ENCODE data around the gene DMAC2L. TPM values are rescaled to one million over a fixed set of nuclear protein-coding genes. Genes with fewer than 3 reads are reported as not detected.

The DMAC2L gene
- total RNA-seq, 1 experiment from 2014 or later: 8.9 TPM

DNA sequence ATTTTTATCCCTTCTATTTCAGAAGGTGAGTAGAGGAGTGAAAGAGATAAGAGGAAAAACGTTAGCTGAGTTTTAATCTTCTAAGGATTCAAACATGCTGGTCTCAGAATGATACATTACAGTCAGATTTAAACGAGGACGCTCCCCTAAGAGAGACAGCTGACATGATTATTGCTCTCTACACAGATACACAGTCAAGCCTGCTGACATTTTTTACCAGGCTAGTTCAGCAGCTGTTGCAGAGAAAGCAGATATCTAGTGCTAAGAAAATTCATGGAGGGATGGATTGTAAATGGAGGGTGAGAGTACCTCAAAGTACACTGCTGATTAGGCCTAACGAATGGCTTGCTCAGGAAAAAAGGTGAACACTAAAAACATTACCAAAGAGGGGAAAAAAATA lies 48.8 kb upstream of the DMAC2L start:
- Histone ChIP-seq H3K9ac (ENCODE audit: low read length) (no peak overlapping the region), H3K79me2 (ENCODE audit: insufficient read depth, low read length) (no peaks in the 10 kb centered on the region), H3K9me2 (ENCODE audit: insufficient read depth) (no peaks in the 10 kb centered on the region), H3K36me3 (ENCODE audit: control insufficient read depth in 1 of 2, insufficient read depth in 2 of 2, low read length in 2 of 2) (peaks cover 3 to 4% of the 10 kb centered on the region in 2 experiments; a peak in 2 of 4 replicates), H3K27me3 (ENCODE audit: insufficient read depth, low read length) (no peaks in the 10 kb centered on the region), H3K4me3 (replicated peaks in 1 of 2; ENCODE audit: low read depth in 1 of 2, low read length in 2 of 2) (no peak overlapping the region), H3K4me1 (ENCODE audit: control insufficient read depth in 1 of 2, insufficient read depth in 2 of 2, low read length in 2 of 2) (no peaks in the 10 kb centered on the region), H3K4me2 (ENCODE audit: low read length) (no peak overlapping the region), H4K20me1 (ENCODE audit: insufficient read depth) (no peaks in the 10 kb centered on the region), H3K9me3 (ENCODE audit: control insufficient read depth in 1 of 2, insufficient read depth in 1 of 2, low read depth in 1 of 2, low read length in 2 of 2) (no peaks in the 10 kb centered on the region), H2AFZ (ENCODE audit: low read depth, low read length, poor library complexity, severe bottlenecking) (no peak overlapping the region), H3K27ac (ENCODE audit: low read depth, low read length) (no peak overlapping the region)
- RAD21 ChIA-PET (ENCODE audit: low non-redundant PET in 1 of 2, low total read pairs in 2 of 2, uncharacterized antibody in 2 of 2, unreplicated experiment in 2 of 2): no interaction called here
- TF ChIP-seq, protein P1, sequence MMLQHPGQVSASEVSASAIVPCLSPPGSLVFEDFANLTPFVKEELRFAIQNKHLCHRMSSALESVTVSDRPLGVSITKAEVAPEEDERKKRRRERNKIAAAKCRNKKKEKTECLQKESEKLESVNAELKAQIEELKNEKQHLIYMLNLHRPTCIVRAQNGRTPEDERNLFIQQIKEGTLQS (IDR thresholded peaks at IDR 0.05): no peak
- TF ChIP-seq EZH2phosphoT487 (IDR thresholded peaks at IDR 0.05; ENCODE audit: borderline replicate concordance) (no peak), ELF1 (IDR thresholded peaks at IDR 0.05; ENCODE audit: borderline replicate concordance, low read depth) (no peak), CEBPB (IDR thresholded peaks at IDR 0.05; ENCODE audit: low read depth) (no peak), EZH2 (IDR thresholded peaks at IDR 0.05) (no peak), SIN3A (IDR thresholded peaks at IDR 0.05; ENCODE audit: low read depth) (no peak), ZNF274 (IDR thresholded peaks at IDR 0.05; ENCODE audit: low read depth, low read length) (no peak), CBX3 (IDR thresholded peaks at IDR 0.05; ENCODE audit: low read depth) (no peak)
- TF ChIP-seq, protein P2, sequence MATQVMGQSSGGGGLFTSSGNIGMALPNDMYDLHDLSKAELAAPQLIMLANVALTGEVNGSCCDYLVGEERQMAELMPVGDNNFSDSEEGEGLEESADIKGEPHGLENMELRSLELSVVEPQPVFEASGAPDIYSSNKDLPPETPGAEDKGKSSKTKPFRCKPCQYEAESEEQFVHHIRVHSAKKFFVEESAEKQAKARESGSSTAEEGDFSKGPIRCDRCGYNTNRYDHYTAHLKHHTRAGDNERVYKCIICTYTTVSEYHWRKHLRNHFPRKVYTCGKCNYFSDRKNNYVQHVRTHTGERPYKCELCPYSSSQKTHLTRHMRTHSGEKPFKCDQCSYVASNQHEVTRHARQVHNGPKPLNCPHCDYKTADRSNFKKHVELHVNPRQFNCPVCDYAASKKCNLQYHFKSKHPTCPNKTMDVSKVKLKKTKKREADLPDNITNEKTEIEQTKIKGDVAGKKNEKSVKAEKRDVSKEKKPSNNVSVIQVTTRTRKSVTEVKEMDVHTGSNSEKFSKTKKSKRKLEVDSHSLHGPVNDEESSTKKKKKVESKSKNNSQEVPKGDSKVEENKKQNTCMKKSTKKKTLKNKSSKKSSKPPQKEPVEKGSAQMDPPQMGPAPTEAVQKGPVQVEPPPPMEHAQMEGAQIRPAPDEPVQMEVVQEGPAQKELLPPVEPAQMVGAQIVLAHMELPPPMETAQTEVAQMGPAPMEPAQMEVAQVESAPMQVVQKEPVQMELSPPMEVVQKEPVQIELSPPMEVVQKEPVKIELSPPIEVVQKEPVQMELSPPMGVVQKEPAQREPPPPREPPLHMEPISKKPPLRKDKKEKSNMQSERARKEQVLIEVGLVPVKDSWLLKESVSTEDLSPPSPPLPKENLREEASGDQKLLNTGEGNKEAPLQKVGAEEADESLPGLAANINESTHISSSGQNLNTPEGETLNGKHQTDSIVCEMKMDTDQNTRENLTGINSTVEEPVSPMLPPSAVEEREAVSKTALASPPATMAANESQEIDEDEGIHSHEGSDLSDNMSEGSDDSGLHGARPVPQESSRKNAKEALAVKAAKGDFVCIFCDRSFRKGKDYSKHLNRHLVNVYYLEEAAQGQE (IDR thresholded peaks at IDR 0.05; ENCODE audit: low read depth): no peak
- TF ChIP-seq, protein P3, sequence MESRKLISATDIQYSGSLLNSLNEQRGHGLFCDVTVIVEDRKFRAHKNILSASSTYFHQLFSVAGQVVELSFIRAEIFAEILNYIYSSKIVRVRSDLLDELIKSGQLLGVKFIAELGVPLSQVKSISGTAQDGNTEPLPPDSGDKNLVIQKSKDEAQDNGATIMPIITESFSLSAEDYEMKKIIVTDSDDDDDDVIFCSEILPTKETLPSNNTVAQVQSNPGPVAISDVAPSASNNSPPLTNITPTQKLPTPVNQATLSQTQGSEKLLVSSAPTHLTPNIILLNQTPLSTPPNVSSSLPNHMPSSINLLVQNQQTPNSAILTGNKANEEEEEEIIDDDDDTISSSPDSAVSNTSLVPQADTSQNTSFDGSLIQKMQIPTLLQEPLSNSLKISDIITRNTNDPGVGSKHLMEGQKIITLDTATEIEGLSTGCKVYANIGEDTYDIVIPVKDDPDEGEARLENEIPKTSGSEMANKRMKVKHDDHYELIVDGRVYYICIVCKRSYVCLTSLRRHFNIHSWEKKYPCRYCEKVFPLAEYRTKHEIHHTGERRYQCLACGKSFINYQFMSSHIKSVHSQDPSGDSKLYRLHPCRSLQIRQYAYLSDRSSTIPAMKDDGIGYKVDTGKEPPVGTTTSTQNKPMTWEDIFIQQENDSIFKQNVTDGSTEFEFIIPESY (IDR thresholded peaks at IDR 0.05; ENCODE audit: extremely low read depth, insufficient replicate concordance, low read length): no peak
- POLR2A ChIA-PET: interaction anchor here (0.7 kb wide), 1 partner anchor 9 kb away, joined by 3 read pairs; no protein-coding TSS in a partner anchor
- intact Hi-C loops (cut with micrococcal nuclease): no loop called here
- BruUV-seq (replicated peaks): no TSS peak
- ATAC-seq (no peak), DNase-seq (ENCODE audit: low read depth, low spot score) (no peak)
- CTCF ChIA-PET: no interaction called here
